ENCODE measurements around the gene NCK2. TPM values are rescaled to one million over a fixed set of nuclear protein-coding genes. Genes with fewer than 3 reads are reported as not detected.

The NCK2 gene
- total and polyA plus RNA-seq, 2 of the 4 experiments (the other 2 are of a cell fraction): 15.8 to 22.2 TPM

- H4K5ac ChIP-seq (ENCODE audit: low read depth, low read length): no peak overlapping the region
- no peak overlapping the region for H2BK120ac ChIP-seq (ENCODE audit: low read depth, low read length)
- H2BK5ac ChIP-seq (ENCODE audit: low read depth, low read length, poor library complexity, severe bottlenecking): no peak overlapping the region
- H3K27ac ChIP-seq (ENCODE audit: insufficient read depth, low read length): no peak overlapping the region
- no peaks in the 10 kb centered on the region for H3K36me3 ChIP-seq (ENCODE audit: control insufficient read depth, insufficient read depth, low read length)
- H2AK5ac ChIP-seq (ENCODE audit: low read depth, low read length): no peak overlapping the region
- H3K9me3 ChIP-seq (ENCODE audit: control insufficient read depth, insufficient read depth, low read length): no peaks in the 10 kb centered on the region
- H4K20me1 ChIP-seq (ENCODE audit: insufficient read depth, low read length): no peaks in the 10 kb centered on the region
- no peak overlapping the region for H2BK15ac ChIP-seq (ENCODE audit: low read depth, low read length)
- no peak overlapping the region for H2AFZ ChIP-seq (replicated peaks; ENCODE audit: low read length, poor library complexity)
- TF ChIP-seq CHD1 (IDR thresholded peaks at IDR 0.05; ENCODE audit: low read depth, low read length) (no peak), ELK1 (IDR thresholded peaks at IDR 0.05; ENCODE audit: borderline replicate concordance, low read depth, low read length) (no peak), RFX5 (IDR thresholded peaks at IDR 0.05; ENCODE audit: low read depth, low read length) (no peak), NFE2L2 (IDR thresholded peaks at IDR 0.05; ENCODE audit: low read depth, low read length) (no peak), POLR2A (IDR thresholded peaks at IDR 0.05; ENCODE audit: low read depth, low read length) (no peak), FOS (IDR thresholded peaks at IDR 0.05; ENCODE audit: low read depth, low read length) (no peak), MAFK (IDR thresholded peaks at IDR 0.05; ENCODE audit: low read depth, low read length) (no peak), USF2 (IDR thresholded peaks at IDR 0.05; ENCODE audit: low read depth, low read length) (no peak), MAZ (IDR thresholded peaks at IDR 0.05; ENCODE audit: borderline replicate concordance, low read depth, low read length) (no peak)
- ChIA-PET CTCF (interaction anchor here (1.4 kb wide), 2 partner anchors 116 to 138 kb away, joined by 3 to 5 read pairs; no protein-coding TSS in a partner anchor), POLR2A (ENCODE audit: unreplicated experiment) (no interaction called here)
- H4K91ac ChIP-seq (ENCODE audit: insufficient read depth, low read depth, low read length): no peak overlapping the region
- intact Hi-C loops (cut with micrococcal nuclease): no loop called here
- WGBS, 2 experiments (ENCODE audit: extremely low coverage in 2 of 2, insufficient read length in 1 of 2): no CpG with 5 or more reads among the region's 4 CpGs
- dilution Hi-C loops (cut with HindIII; ENCODE audit: low sequenced_read_pairs, unreplicated experiment): no loop called here
- no peak overlapping the region for H3K23ac ChIP-seq (ENCODE audit: low read depth, low read length)
- no peaks in the 10 kb centered on the region for H3K9me1 ChIP-seq (ENCODE audit: insufficient read depth, low read length)
- no peaks in the 10 kb centered on the region for H3K79me1 ChIP-seq (ENCODE audit: low read depth in 1 of 2, low read length in 2 of 2)
- no peak overlapping the region for H3K9ac ChIP-seq (ENCODE audit: low read depth, low read length)
- no peak overlapping the region for H4K8ac ChIP-seq (ENCODE audit: low read depth in 2 of 2, low read length in 2 of 2)
- H3K56ac ChIP-seq (ENCODE audit: extremely low read depth, insufficient read depth, low read length): no peak overlapping the region
- no peak for ATAC-seq (ENCODE audit: low read depth)
- H3K4me1 ChIP-seq (ENCODE audit: control insufficient read depth, insufficient read depth, low read length): no peaks in the 10 kb centered on the region
- H3K14ac ChIP-seq (replicated peaks; ENCODE audit: low read depth, low read length): no peak overlapping the region
- no peak overlapping the region for H3K4ac ChIP-seq (ENCODE audit: low read depth, low read length)
- no peak overlapping the region for H2AK9ac ChIP-seq (replicated peaks; ENCODE audit: low read depth, low read length, poor library complexity)
- no peak overlapping the region for H2BK20ac ChIP-seq (ENCODE audit: low read depth, low read length)
- peaks cover 2% of the 10 kb centered on the region; the same call in 1 of the 2 replicates for H3K27me3 ChIP-seq (ENCODE audit: control insufficient read depth, insufficient read depth, low read length)
- no peak overlapping the region for H3K4me3 ChIP-seq (ENCODE audit: insufficient read depth, low read depth, low read length)
- DNase-seq: no peak
- no peak overlapping the region for H3K18ac ChIP-seq (ENCODE audit: low read depth, low read length)
- no TSS peak for BruUV-seq (replicated peaks)
- in situ Hi-C loops (cut with MboI; ENCODE audit: low sequenced_read_pairs): no loop called here
- H3K4me2 ChIP-seq (ENCODE audit: low read depth, low read length): no peak overlapping the region
These were observed 162.5 kb downstream of the NCK2 start for GRCh38 chr2:105907184-105907583.

Data from IMR-90 (cell line).